K562 (cell line): ENCODE data around the gene KRABD2.

ENCODE experiments used
- ARHGAP35 ChIP-seq: fragments of 450-650 bp; IDR thresholded peaks from 2 replicates; pipeline ENCODE4 v1.6.1; 2018; ENCODE audit not compliant: partially characterized antibody
- BRF1 ChIP-seq: IDR thresholded peaks from 3 replicates; pipeline ENCODE4 v1.6.1; 2011; ENCODE audit warnings: borderline replicate concordance, mild to moderate bottlenecking; ENCODE audit not compliant: insufficient read length; ENCODE audit errors: extremely low read depth
- CEBPG ChIP-seq, 3 experiments: fragments of 200-800 bp in 1 of 3; sonication (Bioruptor generic) in 1 of 3; sonication (generic) in 1 of 3; formaldehyde crosslinking in 1 of 3; IDR thresholded peaks in 2 of 3; conservative IDR thresholded peaks in 1 of 3; 2 replicates each; pipeline versions ENCODE4 v1.6.1 to v1.8.0; 2016 to 2022; ENCODE audit warnings: missing compliant biosample characterization in 2 of 3, missing genetic modification characterization in 2 of 3, mild to moderate bottlenecking in 1 of 3, missing genetic modification reagents in 1 of 3
- DMBX1 ChIP-seq: fragments of 250-450 bp; sonication (Bioruptor Pico); IDR thresholded peaks from 2 replicates; pipeline ENCODE4 v1.8.0; 2022; ENCODE audit warnings: inconsistent platforms, mild to moderate bottlenecking, moderate library complexity, borderline replicate concordance
- ELF2 ChIP-seq: fragments of 250-450 bp; sonication (Bioruptor Pico); IDR thresholded peaks from 2 replicates; pipeline ENCODE4 v1.5.0; 2021; ENCODE audit warnings: mild to moderate bottlenecking
- EWSR1 ChIP-seq: fragments of 450-650 bp; IDR thresholded peaks from 2 replicates; pipeline ENCODE4 v1.6.1; 2018; ENCODE audit warnings: borderline replicate concordance, mild to moderate bottlenecking, low read depth, moderate library complexity; ENCODE audit not compliant: partially characterized antibody
- FOSL1 ChIP-seq: fragments of 200-800 bp; sonication (Bioruptor generic); conservative IDR thresholded peaks from 2 replicates; pipeline ENCODE4 v1.6.1; 2016; ENCODE audit warnings: missing genetic modification characterization, missing compliant biosample characterization
- HNRNPH1 ChIP-seq: fragments of 200-400 bp; formaldehyde crosslinking; optimal IDR thresholded peaks from 2 replicates; pipeline ENCODE3; 2017; ENCODE audit warnings: low read depth, mild to moderate bottlenecking, low read length, moderate library complexity
- MEIS2 ChIP-seq: fragments of 450-650 bp; IDR thresholded peaks from 2 replicates; pipeline ENCODE4 v1.6.1; 2014; ENCODE audit warnings: mild to moderate bottlenecking; ENCODE audit not compliant: partially characterized antibody
- MYC ChIP-seq, 2 experiments: fragments of 250-450 bp in 1 of 2; sonication (Bioruptor Pico) in 1 of 2; IDR thresholded peaks; 2 replicates each; pipeline versions ENCODE4 v1.5.1 to v1.6.1; 2012 to 2021; ENCODE audit warnings: low read depth in 2 of 2, borderline replicate concordance in 1 of 2, improper control_type of control experiment in 1 of 2, low read length in 1 of 2, mild to moderate bottlenecking in 1 of 2, moderate library complexity in 1 of 2
- NCOA2 ChIP-seq, 2 experiments: fragments of 450-650 bp; IDR thresholded peaks; 2 replicates each; pipeline ENCODE4 v1.6.1; 2018; ENCODE audit warnings: mild to moderate bottlenecking in 2 of 2, moderate library complexity in 1 of 2; ENCODE audit not compliant: partially characterized antibody in 2 of 2
- POLR2AphosphoS2 ChIP-seq: IDR thresholded peaks from 2 replicates; pipeline ENCODE4 v1.6.1; 2012; ENCODE audit warnings: low read length, improper control_type of control experiment
- PYGO2 ChIP-seq: fragments of 450-650 bp; IDR thresholded peaks from 2 replicates; pipeline ENCODE4 v1.6.1; 2016; ENCODE audit warnings: mild to moderate bottlenecking, missing genetic modification characterization, moderate library complexity, missing compliant biosample characterization
- SMARCA5 ChIP-seq: fragments of 450-650 bp; IDR thresholded peaks from 2 replicates; pipeline ENCODE4 v1.6.1; 2016
- SOX6 ChIP-seq: fragments of 450-650 bp; IDR thresholded peaks from 2 replicates; pipeline ENCODE4 v1.6.1; 2014; ENCODE audit warnings: mild to moderate bottlenecking
- TAF15 ChIP-seq: fragments of 200-400 bp; formaldehyde crosslinking; IDR thresholded peaks from 2 replicates; pipeline ENCODE4 v1.6.1; 2017; ENCODE audit warnings: mild to moderate bottlenecking, low read depth, low read length, moderate library complexity
- ZBTB1 ChIP-seq: sonication (generic); formaldehyde crosslinking; IDR thresholded peaks from 2 replicates; pipeline ENCODE4 v1.8.1; 2023; ENCODE audit warnings: missing genetic modification reagents, low read depth, mild to moderate bottlenecking, borderline replicate concordance
- ZFP1 ChIP-seq: fragments of 450-650 bp; formaldehyde crosslinking; IDR thresholded peaks from 2 replicates; pipeline ENCODE4 v1.4.0; 2020; ENCODE audit warnings: mild to moderate bottlenecking, mixed read lengths
- ZMIZ1 ChIP-seq, 2 experiments: fragments of 150-350 bp in 1 of 2; IDR thresholded peaks; 2 replicates each; pipeline ENCODE4 v1.6.1; 2012 to 2016; ENCODE audit warnings: low read depth in 2 of 2, low read length in 2 of 2, mild to moderate bottlenecking in 1 of 2, moderate library complexity in 1 of 2
- ZNF3 ChIP-seq: fragments of 250-450 bp; sonication (Bioruptor Pico); IDR thresholded peaks from 2 replicates; pipeline ENCODE4 v1.5.0; 2021; ENCODE audit warnings: mild to moderate bottlenecking, moderate library complexity
- ZNF764 ChIP-seq: fragments of 250-450 bp; sonication (Bioruptor Pico); IDR thresholded peaks from 2 replicates; pipeline ENCODE4 v1.4.0; 2020; ENCODE audit warnings: low read depth, mild to moderate bottlenecking, moderate library complexity
- TF ChIP-seq, protein P1 (sequence below): IDR thresholded peaks from 2 replicates; pipeline ENCODE4 v1.6.1; 2011; ENCODE audit warnings: borderline replicate concordance, low read depth, mild to moderate bottlenecking, moderate library complexity, low read length; ENCODE audit not compliant: insufficient read depth, poor library complexity, severe bottlenecking

KRABD2 gene

DNA sequence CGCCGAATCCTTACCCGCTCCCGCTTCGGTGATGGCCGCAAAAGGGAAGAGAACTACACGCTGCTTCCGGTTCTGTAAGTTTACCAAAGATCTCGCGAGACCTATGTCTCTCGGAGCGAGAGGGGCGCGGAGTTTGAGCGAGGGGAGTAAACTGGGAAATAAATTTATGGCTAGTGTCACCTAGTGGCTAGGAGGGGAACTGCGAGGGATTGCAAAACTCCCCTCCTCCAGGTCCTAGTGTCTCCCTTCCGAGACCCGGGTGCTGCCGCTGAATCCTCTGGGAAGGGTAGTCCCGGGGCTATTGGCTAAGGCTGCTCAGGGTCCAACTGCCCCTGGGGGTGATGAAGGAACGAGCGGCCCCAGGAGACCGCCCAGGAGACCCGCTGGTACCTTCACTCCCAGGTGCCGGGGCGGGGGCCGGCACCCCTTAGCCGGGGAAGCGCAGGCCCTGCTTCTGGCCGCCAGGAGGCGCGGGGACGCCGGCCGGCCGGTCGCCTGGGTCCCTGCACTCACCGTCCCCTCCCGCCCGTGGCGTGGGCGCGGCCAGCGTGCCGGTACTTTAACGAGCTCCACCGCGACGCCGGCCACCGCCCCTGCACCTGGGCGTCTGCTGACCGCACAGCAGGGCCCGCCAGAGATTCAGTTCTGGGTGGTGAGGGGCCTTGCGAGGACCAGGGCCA is 6.8 kb upstream of the KRABD2 start, which contains the start of gene RPL26 (continued):
- TF ChIP-seq ZMIZ1 (IDR thresholded peaks at IDR 0.05; ENCODE audit: low read depth in 2 of 2, low read length in 2 of 2) (0 out of 4 replicates have a peak, but pooled peaks of 1 of the 2 experiments have one; percentile 7), ZBTB1 (CRISPR knock-in tag) (peak; percentile 61; the same call in 1 of the 2 replicates), PYGO2 (tag) (no peak), SMARCA5 (no peak), HNRNPH1 (no peak), MEIS2 (no peak), ZNF764 (CRISPR knock-in tag) (no peak), CEBPG (CRISPR knock-in tag; IDR thresholded peaks at IDR 0.05) (peak; percentile 82), CEBPG (tag; conservative IDR thresholded peaks at IDR 0.05 in 1 of 2, IDR thresholded peaks at IDR 0.05 in 1 of 2) (peak; percentile 77 to 95), POLR2AphosphoS2 (no peak), ELF2 (CRISPR knock-in tag) (peak; percentile 88), ZFP1 (CRISPR knock-in tag) (no peak), DMBX1 (no peak), ZNF3 (CRISPR knock-in tag) (no peak), ARHGAP35 (peak; percentile 88), NCOA2 (IDR thresholded peaks at IDR 0.05; ENCODE audit: partially characterized antibody in 2 of 2) (no peak), SOX6 (0 out of 2 replicates have a peak, but pooled peaks have one; percentile 9), EWSR1 (no peak), FOSL1 (0 out of 2 replicates have a peak, but pooled peaks have one; percentile 32), TAF15 (no peak), BRF1 (no peak), MYC (IDR thresholded peaks at IDR 0.05; ENCODE audit: low read depth, low read length) (peak; percentile 92; the same call in 1 of the 2 replicates), MYC (CRISPR knock-in tag; IDR thresholded peaks at IDR 0.05; ENCODE audit: borderline replicate concordance, low read depth) (no peak)
- TF ChIP-seq, protein P1, sequence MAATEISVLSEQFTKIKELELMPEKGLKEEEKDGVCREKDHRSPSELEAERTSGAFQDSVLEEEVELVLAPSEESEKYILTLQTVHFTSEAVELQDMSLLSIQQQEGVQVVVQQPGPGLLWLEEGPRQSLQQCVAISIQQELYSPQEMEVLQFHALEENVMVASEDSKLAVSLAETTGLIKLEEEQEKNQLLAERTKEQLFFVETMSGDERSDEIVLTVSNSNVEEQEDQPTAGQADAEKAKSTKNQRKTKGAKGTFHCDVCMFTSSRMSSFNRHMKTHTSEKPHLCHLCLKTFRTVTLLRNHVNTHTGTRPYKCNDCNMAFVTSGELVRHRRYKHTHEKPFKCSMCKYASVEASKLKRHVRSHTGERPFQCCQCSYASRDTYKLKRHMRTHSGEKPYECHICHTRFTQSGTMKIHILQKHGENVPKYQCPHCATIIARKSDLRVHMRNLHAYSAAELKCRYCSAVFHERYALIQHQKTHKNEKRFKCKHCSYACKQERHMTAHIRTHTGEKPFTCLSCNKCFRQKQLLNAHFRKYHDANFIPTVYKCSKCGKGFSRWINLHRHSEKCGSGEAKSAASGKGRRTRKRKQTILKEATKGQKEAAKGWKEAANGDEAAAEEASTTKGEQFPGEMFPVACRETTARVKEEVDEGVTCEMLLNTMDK: peak; percentile 60
